Cardiac fibroblast (primary cell): Measurements from ENCODE around the gene LAMP1.

ENCODE experiments used
- DNase-seq, 2 donors: peaks; one replicate each; pipeline versions ENCODE4 v3.0.0 to v3.0.0-alpha.2; 2010; ENCODE audit warnings: low read depth in 2 of 2
- H3K4me3 ChIP-seq, 2 donors: replicated peaks in 1 of 2; 1 replicate in 1 of 2; 2 replicates in 1 of 2; pipeline ENCODE4 v1.5.1; 2011; ENCODE audit warnings: low read depth in 2 of 2, low read length in 2 of 2, mild to moderate bottlenecking in 2 of 2, moderate library complexity in 1 of 2
- CTCF ChIP-seq: IDR thresholded peaks from one replicate; pipeline ENCODE4 v1.5.1; 2011; ENCODE audit warnings: low read depth, mild to moderate bottlenecking, low read length, inconsistent platforms

The LAMP1 gene

GRCh38 chr13:113325779-113326178 lies 28.7 kb downstream of the LAMP1 start:
- no peak overlapping the region for H3K4me3 ChIP-seq
- TF ChIP-seq CTCF = no peak
- no peak for DNase-seq

GRCh38 chr13:113327391-113327765 lies 30.3 kb downstream of the LAMP1 start:
- H3K4me3 ChIP-seq = no peak overlapping the region
- DNase-seq = no peak
- no peak for TF ChIP-seq CTCF

- DNase-seq = no peak
- TF ChIP-seq CTCF = no peak
- no peak overlapping the region for H3K4me3 ChIP-seq
These were observed 30.9 kb downstream of the LAMP1 start for GRCh38 chr13:113327766-113328471.

GRCh38 chr13:113328851-113329250 lies 31.8 kb downstream of the LAMP1 start:
- no peak for DNase-seq
- no peak for TF ChIP-seq CTCF

GRCh38 chr13:113329656-113330312 lies 32.7 kb downstream of the LAMP1 start:
- TF ChIP-seq CTCF = no peak
- H3K4me3 ChIP-seq = no peak overlapping the region
- DNase-seq = no peak

More at GRCh38 chr13:113328851-113329250, 31.8 kb downstream of the LAMP1 start:
- no peak overlapping the region for H3K4me3 ChIP-seq

GRCh38 chr13:113332615-113333014 lies 35.6 kb downstream of the LAMP1 start:
- no peak overlapping the region for H3K4me3 ChIP-seq
- no peak for DNase-seq
- no peak for TF ChIP-seq CTCF
